Measurements from ENCODE around the gene CLASP1. TPM values are rescaled to one million over a fixed set of nuclear protein-coding genes. Genes with fewer than 3 reads are reported as not detected.
"Not testable (repeated sequence)": the region's sequence is repeated elsewhere in the genome, so short reads cannot be mapped to it uniquely, and the experiment has no call there.

The CLASP1 gene
- total RNA-seq, 2 donors from 2014 or later = 87.0 to 88.3 TPM

GRCh38 chr2:121644715-121645114, 4.5 kb downstream of the CLASP1 start:
- Histone ChIP-seq H3K9ac (ENCODE audit: extremely low read depth, low read length, poor library complexity, severe bottlenecking) (no peak overlapping the region), H3K36me3 (ENCODE audit: control insufficient read depth, insufficient read depth, low read length) (peaks cover 7% of the 10 kb centered on the region), H3K4me3 (ENCODE audit: low read length) (no peak overlapping the region), H3K9me3 (ENCODE audit: control insufficient read depth, low read length) (peaks cover 4% of the 10 kb centered on the region), H3K4me1 (ENCODE audit: control insufficient read depth, insufficient read depth, low read length) (peaks cover 4% of the 10 kb centered on the region), H3K27me3 (ENCODE audit: control insufficient read depth, insufficient read depth, low read length, poor library complexity, severe bottlenecking) (no peaks in the 10 kb centered on the region), H3K27ac (ENCODE audit: low read depth, low read length) (no peak overlapping the region)
- H3K4me3 Mint-ChIP-seq = no peak overlapping the region
- TF ChIP-seq, protein P1, sequence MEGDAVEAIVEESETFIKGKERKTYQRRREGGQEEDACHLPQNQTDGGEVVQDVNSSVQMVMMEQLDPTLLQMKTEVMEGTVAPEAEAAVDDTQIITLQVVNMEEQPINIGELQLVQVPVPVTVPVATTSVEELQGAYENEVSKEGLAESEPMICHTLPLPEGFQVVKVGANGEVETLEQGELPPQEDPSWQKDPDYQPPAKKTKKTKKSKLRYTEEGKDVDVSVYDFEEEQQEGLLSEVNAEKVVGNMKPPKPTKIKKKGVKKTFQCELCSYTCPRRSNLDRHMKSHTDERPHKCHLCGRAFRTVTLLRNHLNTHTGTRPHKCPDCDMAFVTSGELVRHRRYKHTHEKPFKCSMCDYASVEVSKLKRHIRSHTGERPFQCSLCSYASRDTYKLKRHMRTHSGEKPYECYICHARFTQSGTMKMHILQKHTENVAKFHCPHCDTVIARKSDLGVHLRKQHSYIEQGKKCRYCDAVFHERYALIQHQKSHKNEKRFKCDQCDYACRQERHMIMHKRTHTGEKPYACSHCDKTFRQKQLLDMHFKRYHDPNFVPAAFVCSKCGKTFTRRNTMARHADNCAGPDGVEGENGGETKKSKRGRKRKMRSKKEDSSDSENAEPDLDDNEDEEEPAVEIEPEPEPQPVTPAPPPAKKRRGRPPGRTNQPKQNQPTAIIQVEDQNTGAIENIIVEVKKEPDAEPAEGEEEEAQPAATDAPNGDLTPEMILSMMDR (conservative IDR thresholded peaks at IDR 0.05) = no peak
- peaks cover 7% of the 10 kb centered on the region for H3K9me3 Mint-ChIP-seq
- H3K27ac Mint-ChIP-seq = no peak overlapping the region
- DNase-seq = no peak
- no peaks in the 10 kb centered on the region for H3K27me3 Mint-ChIP-seq (ENCODE audit: insufficient read depth)
- peaks cover 13% of the 10 kb centered on the region for H3K4me1 Mint-ChIP-seq
- WGBS, 2 experiments (ENCODE audit: insufficient coverage in 1 of 2, insufficient read length in 1 of 2) = 94 to 100% methylated on average over 1 to 2 of the region's 2 CpGs
- peaks cover 22% of the 10 kb centered on the region for H3K36me3 Mint-ChIP-seq (ENCODE audit: low read depth)

GRCh38 chr2:121643877-121644276, 5.4 kb downstream of the CLASP1 start:
- Histone ChIP-seq H3K4me3 (ENCODE audit: low read length) (no peak overlapping the region), H3K4me1 (ENCODE audit: control insufficient read depth, insufficient read depth, low read length) (peaks cover 4% of the 10 kb centered on the region), H3K27me3 (ENCODE audit: control insufficient read depth, insufficient read depth, low read length, poor library complexity, severe bottlenecking) (no peaks in the 10 kb centered on the region), H3K36me3 (ENCODE audit: control insufficient read depth, insufficient read depth, low read length) (peaks cover 15% of the 10 kb centered on the region), H3K9ac (ENCODE audit: extremely low read depth, low read length, poor library complexity, severe bottlenecking) (no peak overlapping the region), H3K27ac (ENCODE audit: low read depth, low read length) (no peak overlapping the region), H3K9me3 (ENCODE audit: control insufficient read depth, low read length) (peaks cover 10% of the 10 kb centered on the region)
- DNase-seq = no peak
- H3K4me3 Mint-ChIP-seq = no peak overlapping the region
- H3K36me3 Mint-ChIP-seq (ENCODE audit: low read depth) = peaks cover 30% of the 10 kb centered on the region
- TF ChIP-seq, protein P1 (conservative IDR thresholded peaks at IDR 0.05) = no peak
- peaks cover 15% of the 10 kb centered on the region for H3K9me3 Mint-ChIP-seq
- 60 to 88% methylated on average over 1 to 2 of the region's 2 CpGs for WGBS, 2 experiments (ENCODE audit: insufficient coverage in 1 of 2, insufficient read length in 1 of 2)
- H3K27ac Mint-ChIP-seq = no peak overlapping the region
- no peaks in the 10 kb centered on the region for H3K27me3 Mint-ChIP-seq (ENCODE audit: insufficient read depth)
- H3K4me1 Mint-ChIP-seq = peaks cover 13% of the 10 kb centered on the region

DNA sequence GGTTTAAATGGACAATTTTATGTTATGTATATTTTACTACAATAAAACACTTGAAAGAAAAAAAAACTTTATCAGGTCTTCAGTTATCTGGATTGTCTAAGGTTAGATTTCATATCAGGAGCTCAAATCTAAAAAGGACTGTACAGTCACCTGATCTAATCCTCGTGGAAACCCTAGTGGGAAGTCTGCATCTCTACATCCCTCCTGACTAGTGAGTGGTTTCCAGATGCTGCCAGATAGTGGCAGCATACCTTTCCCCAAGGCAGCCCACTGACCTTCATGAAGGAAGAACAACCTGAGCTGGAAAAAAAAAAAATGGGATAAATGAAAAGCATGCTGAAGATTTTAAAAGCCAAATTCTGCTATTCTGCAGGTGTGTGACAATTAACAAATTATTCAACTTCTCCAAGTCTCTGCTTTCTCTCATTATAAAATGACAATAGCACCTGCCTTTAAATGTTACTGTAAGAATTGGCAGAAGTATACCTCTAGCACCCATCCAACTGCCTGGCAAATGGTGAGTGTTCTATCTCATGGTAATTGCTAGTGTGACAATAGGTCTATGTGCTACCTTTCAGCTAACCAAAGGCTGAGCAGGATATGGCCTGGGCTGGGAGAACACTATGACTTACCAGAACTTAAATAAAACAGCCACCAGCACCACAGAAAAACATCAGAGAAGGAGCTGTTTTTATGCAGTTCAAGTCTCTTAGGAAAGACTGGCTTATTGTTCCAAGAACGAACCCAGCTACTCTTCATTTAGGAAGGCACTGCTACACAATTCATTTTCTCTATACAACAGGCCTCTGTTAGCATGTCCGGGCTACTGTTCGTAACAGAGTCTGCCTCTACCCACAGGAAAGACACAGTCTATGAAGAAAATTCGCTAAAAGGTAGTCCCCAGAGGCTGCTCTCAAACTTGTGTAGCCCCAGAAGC, 8.6 kb downstream of the CLASP1 start:
- H3K9me3 Mint-ChIP-seq = peaks cover 33% of the 10 kb centered on the region
- no peak overlapping the region for H3K27ac ChIP-seq (ENCODE audit: low read depth, low read length)

GRCh38 chr2:121639846-121640245, 9.4 kb downstream of the CLASP1 start:
- H3K4me3 Mint-ChIP-seq; H3K27me3 ChIP-seq (ENCODE audit: control insufficient read depth, insufficient read depth, low read length, poor library complexity, severe bottlenecking); H3K9ac ChIP-seq (ENCODE audit: extremely low read depth, low read length, poor library complexity, severe bottlenecking); H3K27ac Mint-ChIP-seq; H3K4me3 ChIP-seq (ENCODE audit: low read length); H3K4me1 ChIP-seq (ENCODE audit: control insufficient read depth, insufficient read depth, low read length); H3K27me3 Mint-ChIP-seq (ENCODE audit: insufficient read depth); DNase-seq; H3K27ac ChIP-seq (ENCODE audit: low read depth, low read length); H3K4me1 Mint-ChIP-seq: not testable (repeated sequence)
- 93 to 97% methylated on average over 2 to 4 of the region's 6 CpGs for WGBS, 2 experiments (ENCODE audit: insufficient coverage in 1 of 2, insufficient read length in 1 of 2)
- Mint-ChIP-seq H3K36me3 (ENCODE audit: low read depth) (peaks cover 41% of the 10 kb centered on the region), H3K9me3 (peaks cover 33% of the 10 kb centered on the region)
- H3K36me3 ChIP-seq (ENCODE audit: control insufficient read depth, insufficient read depth, low read length) = peaks cover 15% of the 10 kb centered on the region
- H3K9me3 ChIP-seq (ENCODE audit: control insufficient read depth, low read length) = peaks cover 25% of the 10 kb centered on the region

More for the DNA sequence above, 8.6 kb downstream of the CLASP1 start:
- peaks cover 25% of the 10 kb centered on the region for H3K9me3 ChIP-seq (ENCODE audit: control insufficient read depth, low read length)
- no peak for DNase-seq
- TF ChIP-seq, protein P1 (conservative IDR thresholded peaks at IDR 0.05) = peak; percentile 39
- peaks cover 4% of the 10 kb centered on the region for H3K4me1 ChIP-seq (ENCODE audit: control insufficient read depth, insufficient read depth, low read length)
- Mint-ChIP-seq H3K27ac (no peak overlapping the region), H3K36me3 (ENCODE audit: low read depth) (peaks cover 41% of the 10 kb centered on the region), H3K27me3 (ENCODE audit: insufficient read depth) (no peaks in the 10 kb centered on the region), H3K4me3 (no peak overlapping the region), H3K4me1 (peaks cover 3% of the 10 kb centered on the region)
- no peak overlapping the region for H3K4me3 ChIP-seq (ENCODE audit: low read length)
- H3K9ac ChIP-seq (ENCODE audit: extremely low read depth, low read length, poor library complexity, severe bottlenecking) = no peak overlapping the region
- no peaks in the 10 kb centered on the region for H3K27me3 ChIP-seq (ENCODE audit: control insufficient read depth, insufficient read depth, low read length, poor library complexity, severe bottlenecking)
- WGBS, 2 experiments (ENCODE audit: insufficient coverage in 1 of 2, insufficient read length in 1 of 2) = 92 to 100% methylated on average over 3 to 5 of the region's 5 CpGs
- H3K36me3 ChIP-seq (ENCODE audit: control insufficient read depth, insufficient read depth, low read length) = peaks cover 15% of the 10 kb centered on the region
